C4-2B (cell line): ENCODE data around the gene DLG2.

Experiments
- CTCF ChIP-seq: fragments of 450-650 bp; conservative IDR thresholded peaks from 2 replicates; pipeline ENCODE4 v1.5.1; 2017; ENCODE audit warnings: mild to moderate bottlenecking
- ZFX ChIP-seq: fragments of 450-650 bp; IDR thresholded peaks from 2 replicates; pipeline ENCODE4 v1.6.1; 2017

- TF ChIP-seq CTCF (no peak), ZFX (no peak)
Observed at GRCh38 chr11:84496122-84496521, 1131.0 kb downstream of the DLG2 start.
